ENCODE measurements around the gene KAZN. TPM values are rescaled to one million over a fixed set of nuclear protein-coding genes. Genes with fewer than 3 reads are reported as not detected.
"Not testable (repeated sequence)": the region's sequence is repeated elsewhere in the genome, so short reads cannot be mapped to it uniquely, and the experiment has no call there.

KAZN gene
- total RNA-seq, 1 experiment from 2014 or later: 2.7 TPM

DNA sequence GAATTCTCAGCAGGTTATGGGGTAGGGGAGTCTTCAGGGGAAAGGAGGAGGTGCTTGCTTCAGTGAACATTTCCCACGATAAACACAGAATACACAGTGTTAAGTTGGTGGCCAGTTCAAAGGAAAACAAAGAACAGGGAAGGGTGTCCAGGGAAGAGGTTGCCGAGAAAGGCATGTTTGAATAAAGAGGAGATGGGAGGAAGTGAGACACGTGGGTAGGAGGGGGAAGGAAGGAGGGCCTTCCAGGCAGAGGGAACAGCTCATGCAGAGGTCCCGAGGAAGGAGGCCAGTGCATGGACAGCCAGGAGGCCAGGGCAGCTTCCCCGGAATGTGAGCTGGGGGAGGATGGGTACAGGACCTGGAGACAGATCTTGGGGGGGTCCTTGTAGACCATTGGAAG, 424.7 kb downstream of the KAZN start:
- peak; percentile 46 for DNase-seq (ENCODE audit: low read depth)

DNA sequence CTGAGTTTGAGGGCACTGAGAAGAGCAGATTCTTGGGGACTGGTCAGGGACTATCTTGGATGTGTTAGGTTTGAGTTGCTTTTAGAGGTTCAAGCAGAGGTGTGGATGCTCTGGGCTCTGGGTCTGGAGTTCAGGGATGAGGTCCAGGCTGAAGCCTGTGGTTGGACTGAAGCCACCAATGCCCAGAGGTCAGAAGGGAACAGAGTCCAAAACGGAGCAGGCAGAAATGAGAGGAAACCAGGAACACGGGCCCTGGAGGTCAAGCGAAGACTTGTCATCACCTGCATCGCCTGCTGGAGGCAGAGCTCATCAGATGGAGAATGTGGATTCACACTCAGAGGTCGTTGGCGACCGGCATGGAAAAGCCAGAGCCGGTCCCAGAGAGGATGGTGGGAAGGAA, 425.5 kb downstream of the KAZN start:
- DNase-seq (ENCODE audit: low read depth): no peak

DNA sequence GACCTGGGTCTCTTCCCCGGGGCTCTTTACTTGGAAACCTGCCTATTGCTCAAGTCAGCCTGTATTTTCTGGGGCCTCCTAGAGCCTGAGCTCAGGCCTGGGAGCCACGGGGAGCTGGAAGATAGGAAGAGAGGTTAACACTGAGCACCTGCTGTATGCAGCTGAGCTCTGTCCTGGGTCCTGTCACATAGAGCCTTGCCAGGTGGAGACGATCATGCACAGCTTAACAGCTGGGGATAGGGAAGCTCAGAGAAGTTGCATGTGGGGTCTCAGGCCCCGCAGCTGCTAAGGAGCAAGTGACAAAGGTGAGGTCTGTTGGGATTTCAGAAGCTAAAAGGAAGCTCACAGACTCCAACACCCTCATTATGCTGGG, 427.6 kb downstream of the KAZN start:
- DNase-seq (ENCODE audit: low read depth): no peak

DNA sequence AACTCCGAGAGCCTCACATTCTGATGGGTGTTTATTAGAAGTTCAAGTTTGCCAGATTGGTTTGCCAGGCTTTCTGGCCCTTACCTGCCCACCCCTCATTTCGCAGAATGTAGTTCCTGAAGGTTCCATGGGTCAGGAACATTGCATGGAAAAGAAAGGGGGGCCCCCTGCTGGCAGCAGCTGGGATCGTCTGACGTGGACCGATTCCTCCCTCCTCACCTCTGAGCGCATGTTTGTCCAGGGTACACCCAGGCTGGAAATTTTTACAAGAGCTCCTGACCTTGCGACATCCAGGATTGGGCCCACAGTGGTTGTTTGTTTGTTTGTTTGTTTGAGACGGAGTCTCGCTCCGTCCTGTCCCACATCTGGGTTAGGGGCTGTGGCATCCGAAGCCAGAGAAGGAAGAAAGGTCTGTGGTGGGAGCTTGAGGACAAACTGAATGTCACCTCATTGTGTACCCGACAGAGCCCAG, 429.1 kb downstream of the KAZN start:
- DNase-seq (ENCODE audit: low read depth): peak; percentile 63

DNA sequence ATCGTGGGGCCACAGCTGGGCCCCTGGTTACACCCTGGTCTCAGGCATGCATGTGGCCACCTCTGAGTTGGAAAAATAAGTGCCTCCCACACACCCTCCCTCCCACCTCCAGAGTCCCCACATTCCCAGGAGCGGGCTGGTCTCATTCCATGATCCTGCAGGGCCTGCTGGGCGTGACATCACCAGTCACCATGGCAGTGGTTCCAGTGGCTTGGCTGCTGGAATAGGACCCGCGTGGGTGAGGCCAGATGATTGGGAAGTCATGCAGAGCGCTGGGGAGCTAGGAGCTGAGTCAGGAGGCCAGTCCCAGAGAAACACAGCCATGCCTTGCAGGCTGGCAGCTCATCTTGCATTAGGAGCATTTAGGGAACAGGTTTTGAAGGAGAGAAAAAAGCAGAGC, 429.6 kb downstream of the KAZN start:
- peak; percentile 39 for DNase-seq (ENCODE audit: low read depth)

DNA sequence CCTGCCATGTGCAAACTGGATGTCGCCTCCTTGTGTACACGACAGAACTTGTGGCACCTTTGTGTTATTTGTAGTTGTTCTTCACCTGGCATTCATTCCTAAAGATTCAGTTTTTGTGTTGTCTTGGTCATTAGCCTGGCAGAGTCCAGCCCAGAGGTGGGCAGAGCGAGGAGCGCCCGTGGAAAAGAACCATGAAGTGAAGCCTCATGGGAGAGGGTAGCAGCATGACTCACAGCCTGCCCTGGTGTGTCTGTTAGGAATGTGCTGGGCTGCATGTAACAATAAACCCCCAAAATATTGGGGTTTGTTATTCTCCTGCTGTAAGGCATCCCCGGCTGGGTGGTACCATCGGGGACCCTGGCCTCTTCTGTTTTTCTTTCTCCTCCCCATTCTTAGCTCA, 430.1 kb downstream of the KAZN start:
- DNase-seq (ENCODE audit: low read depth): no peak

DNA sequence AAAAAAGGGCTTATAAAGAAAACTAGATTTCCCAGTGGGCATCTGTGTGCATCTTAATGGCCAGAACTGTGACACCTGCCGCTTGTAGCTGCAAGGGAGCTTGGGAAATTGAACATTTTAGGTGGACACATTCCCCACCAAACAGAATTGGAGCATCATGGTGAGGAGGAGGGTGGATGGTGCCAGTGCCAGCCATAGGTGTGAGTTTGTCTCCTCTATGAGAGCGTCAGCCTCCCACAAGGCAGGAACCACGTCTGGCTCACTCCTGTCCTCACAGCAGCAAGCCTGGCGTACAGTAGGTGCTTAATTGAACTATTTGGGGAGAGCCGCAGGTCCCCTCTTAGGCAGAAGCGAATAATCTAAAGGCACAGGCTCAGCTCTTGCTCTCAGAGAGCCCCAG, 430.6 kb downstream of the KAZN start:
- no peak for DNase-seq (ENCODE audit: low read depth)

DNA sequence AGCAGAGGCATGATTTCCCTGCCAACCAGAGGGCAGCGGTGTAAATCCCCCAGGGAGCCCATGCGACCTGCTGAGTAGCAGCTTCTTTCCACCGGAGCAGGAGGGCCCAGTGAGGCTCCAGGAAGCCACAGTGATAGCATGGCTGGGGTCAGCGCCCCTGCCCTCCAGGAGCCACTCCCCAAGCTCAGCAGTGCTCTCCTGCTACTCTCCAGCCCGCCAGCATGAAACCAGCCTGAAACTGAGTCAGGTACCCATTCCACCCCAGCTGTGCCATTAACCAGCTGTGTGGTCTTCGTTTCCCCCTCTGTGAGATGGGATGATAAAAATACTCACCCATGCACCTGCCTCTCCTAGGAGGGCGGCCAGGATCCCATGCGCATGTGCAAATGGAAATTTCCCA, 431.3 kb downstream of the KAZN start:
- no peak for DNase-seq (ENCODE audit: low read depth)

DNA sequence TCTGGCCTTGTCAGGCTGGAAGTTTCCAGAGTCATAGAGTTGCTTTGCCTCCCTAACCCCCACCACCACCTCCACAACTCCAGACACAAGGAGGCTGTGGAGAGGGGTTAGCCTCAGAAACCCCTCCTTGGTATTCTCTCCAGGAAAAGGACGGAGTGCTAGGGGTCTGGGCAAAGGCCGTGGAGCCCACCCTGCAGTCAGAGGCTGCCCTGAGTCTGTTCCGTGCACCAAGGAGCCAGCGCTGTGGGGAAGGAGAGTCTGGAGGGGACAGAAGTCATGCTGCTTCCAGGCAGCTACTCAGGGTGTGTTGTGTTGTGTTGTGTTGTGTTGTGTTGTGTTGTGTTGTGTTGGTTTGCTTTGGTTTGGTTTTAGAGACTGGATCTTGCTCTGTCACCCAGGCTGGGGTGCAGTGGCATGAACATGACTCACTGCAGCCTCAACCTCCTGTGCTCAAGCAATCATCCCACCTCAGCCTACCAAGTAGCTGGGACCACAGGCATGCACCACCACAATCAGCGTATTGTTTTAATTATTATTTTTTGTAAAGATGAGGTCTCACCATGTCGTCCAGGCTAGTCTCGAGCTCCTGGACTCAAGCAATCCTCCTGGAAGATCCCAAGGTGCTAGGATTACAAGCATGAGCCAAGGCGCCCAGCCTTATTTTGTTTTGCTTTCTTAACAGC, 432.9 kb downstream of the KAZN start:
- peak; percentile 72 for DNase-seq (ENCODE audit: low read depth)

DNA sequence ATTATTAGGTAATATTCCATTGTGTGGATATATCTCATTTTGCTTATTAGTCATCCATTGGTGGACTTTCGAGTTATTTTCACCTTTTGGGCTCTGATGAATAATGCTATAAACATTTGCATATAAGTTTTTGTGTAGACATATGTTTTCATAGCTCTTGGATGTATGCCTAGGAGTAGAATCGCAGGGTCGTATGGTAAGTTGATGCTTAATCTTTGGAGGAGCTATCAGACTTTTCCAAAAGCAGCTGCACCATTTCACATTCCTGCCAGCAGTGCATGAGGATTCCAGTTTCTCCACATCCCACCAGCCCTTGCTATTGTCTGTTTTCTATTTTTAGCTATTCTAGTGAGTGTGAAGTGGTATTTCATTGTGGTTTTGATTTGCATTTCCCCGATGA, 434.8 kb downstream of the KAZN start:
- peak; percentile 32 for DNase-seq (ENCODE audit: low read depth)

DNA sequence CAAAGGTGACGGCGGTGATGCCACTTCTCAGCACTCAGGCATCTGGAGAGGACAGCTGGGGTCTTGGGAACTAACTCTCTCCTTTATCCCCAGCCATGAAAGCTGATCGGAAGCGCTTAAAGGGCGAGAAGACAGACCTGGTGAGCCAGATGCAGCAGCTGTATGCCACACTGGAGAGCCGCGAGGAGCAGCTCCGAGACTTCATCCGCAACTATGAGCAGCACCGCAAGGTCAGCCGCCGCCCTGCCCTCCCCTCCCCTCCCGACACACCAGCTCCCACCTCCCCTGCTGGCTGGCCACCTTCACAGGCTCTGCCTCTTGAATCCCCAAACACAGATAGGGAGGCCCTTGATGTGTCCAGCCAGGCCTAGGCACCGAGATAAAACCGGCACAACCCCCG, 436.2 kb downstream of the KAZN start:
- no peak for DNase-seq (ENCODE audit: low read depth)

DNA sequence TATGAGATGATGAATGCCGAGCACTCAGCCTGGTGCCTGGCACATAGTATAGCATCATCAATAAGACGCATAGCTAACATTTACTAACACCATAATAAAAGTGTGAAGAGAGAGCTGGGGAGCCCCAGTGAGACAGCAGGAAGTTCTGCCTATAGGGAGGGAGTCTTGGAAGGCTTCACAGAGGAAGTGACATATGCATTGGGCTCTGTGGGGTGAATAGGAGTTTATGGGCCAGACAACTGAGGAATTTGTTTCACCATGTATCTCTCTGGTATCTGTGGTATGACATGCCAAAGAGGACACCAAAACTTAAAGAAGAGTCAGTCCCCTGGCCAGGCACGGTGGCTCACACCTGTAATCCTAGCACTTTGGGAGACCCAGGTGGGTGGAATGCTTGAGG, 436.8 kb downstream of the KAZN start:
- DNase-seq (ENCODE audit: low read depth): no peak

DNA sequence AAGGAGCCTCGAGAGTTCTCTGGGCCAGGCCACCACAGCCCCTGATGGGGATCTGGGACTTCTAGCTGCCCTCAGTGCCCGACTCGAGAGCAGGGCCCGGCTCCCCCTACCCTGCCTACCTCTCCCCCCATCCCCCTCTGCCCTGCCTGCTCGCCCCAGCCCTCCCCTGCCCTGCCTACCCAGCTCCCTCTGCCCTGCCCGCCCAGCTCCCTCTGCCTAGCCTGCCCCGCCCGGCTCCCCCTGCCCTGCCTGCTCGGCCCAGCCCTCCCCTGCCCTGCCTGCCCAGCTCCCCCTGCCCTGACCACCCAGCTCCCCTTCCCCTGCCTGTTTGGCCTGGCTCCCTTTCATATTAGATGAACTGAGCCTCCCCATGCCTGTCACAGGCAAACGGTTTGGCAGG, 437.6 kb downstream of the KAZN start:
- DNase-seq (ENCODE audit: low read depth): no peak

DNA sequence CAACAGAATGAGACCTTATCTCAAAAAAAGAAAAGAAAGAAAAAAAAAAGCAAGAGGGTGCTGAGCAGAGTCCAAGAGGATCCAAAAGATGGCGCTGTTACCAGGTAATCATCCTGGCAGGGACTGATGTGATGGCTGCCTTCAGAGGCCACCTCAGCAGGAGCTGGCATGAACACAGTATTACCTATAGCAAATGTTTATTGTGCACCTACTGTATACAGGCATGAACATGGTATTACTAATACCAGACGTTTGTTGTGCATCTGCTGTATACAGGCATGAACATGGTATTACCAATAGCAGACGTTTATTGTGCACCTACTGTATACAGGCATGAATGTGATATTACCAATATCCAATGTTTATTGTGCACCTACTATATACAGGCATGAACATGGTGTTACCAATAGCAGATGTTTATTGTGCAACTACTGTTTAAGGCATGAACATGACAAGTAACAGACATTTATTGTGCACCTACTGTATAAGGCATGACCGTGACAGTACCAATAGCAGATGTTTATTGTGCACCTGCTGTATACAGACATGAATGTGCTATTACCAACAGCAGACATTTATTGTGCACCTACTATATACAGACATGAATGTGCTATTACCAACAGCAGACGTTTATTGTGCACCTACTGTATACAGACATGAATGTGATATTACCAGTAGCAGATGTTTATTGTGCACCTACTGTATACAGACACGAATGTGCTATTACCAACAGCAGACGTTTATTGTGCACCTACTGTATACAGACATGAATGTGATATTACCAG, 439.9 kb downstream of the KAZN start:
- DNase-seq (ENCODE audit: low read depth): peak; percentile 54

DNA sequence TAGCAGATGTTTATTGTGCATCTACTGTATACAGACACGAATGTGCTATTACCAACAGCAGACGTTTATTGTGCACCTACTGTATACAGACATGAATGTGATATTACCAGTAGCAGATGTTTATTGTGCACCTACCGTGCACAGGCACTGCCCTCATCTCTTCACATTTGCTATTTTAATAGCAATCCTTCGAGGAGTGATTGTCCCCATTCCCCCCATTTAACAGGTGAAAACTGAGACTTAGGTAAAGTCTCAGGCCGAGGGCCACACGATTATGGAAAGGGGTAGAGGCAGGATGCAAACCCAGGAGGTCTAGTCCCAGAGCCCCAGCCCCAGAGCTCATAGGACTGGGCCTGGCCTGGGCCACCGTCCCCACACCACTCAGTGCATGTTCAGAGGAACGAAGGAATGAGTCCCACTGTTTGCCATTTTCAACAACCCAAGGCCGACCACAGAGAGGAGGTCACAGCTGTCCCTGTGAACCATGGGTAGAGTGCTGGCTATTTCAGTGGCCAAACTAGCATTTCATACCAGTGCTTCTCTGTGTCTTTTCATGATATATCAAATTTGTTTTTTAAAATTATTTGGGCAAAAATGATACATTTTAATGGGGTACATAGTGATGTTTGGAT, 440.6 kb downstream of the KAZN start:
- no peak for DNase-seq (ENCODE audit: low read depth)

DNA sequence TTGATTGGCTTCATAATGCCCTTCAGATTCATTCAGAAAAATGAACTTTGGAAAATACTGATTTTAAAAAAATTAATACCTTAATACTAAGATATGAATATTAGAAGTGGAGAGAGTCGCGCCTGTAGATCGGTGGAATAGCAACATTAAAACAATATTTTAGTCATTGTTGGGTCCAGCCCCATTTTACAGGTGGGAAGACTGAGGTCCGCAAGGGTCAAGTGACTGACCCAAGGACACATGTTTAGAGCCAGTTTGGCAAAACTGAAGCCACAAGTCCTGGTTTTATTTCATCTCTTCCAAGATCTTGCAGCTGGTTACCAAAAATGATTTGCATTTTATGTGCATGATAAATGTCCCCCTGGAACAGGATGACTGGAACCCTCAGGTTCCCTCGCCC, 441.4 kb downstream of the KAZN start:
- no peak for DNase-seq (ENCODE audit: low read depth)

DNA sequence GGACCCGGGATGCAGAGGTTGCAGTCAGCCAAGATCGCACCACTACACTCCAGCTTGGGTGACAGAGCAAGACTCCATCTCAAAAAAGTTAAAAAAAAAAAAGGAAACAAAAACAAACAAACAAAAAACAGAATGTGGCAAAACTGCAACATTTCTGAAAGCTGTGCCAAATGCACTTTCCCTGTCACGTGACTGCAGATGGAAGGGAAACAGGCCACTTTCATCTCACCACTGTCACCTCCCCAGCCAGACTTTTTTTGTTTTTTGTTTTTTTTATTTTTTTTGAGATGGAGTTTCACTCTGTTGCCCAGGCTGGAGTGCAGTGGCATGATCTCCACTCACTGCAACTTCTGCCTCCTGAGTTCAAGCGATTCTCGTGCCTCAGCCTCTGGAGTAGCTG, 442.2 kb downstream of the KAZN start:
- not testable (repeated sequence) for DNase-seq (ENCODE audit: low read depth)

DNA sequence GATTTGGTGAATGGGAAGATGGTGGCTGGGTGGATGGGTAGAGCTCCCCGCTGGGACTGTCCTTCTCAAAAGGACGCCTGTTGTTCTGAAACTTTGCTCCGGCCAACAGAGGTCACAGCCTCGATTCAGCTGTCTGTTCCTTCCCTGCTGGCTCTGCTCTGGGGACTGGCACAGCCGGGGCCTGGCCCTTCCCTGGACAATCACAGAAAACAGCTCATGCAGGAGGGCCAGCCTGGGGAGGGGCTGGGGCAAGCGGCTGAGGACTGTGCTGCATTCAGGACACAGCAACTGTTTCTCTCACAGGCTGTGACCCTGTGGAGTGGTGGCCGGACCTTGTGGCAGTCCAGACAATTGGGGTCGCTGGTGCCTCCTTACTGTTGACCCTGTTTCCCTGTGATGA, 444.4 kb downstream of the KAZN start:
- DNase-seq (ENCODE audit: low read depth): no peak

DNA sequence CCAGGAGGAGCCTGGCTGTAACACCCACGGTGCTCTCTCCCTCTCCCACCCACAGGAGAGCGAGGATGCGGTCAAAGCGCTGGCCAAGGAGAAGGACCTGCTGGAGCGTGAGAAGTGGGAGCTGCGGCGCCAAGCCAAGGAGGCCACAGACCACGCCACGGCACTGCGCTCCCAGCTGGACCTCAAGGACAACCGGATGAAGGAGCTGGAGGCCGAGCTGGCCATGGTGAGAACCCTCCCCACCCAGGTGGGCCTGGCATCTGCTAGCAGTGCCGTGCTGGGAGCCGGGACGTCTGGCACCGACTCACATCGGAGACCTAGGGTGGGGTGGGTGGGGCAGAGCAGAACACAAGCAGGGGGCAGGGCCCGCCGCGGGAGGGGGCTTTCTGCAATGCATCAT, 445.4 kb downstream of the KAZN start:
- DNase-seq (ENCODE audit: low read depth): no peak

DNA sequence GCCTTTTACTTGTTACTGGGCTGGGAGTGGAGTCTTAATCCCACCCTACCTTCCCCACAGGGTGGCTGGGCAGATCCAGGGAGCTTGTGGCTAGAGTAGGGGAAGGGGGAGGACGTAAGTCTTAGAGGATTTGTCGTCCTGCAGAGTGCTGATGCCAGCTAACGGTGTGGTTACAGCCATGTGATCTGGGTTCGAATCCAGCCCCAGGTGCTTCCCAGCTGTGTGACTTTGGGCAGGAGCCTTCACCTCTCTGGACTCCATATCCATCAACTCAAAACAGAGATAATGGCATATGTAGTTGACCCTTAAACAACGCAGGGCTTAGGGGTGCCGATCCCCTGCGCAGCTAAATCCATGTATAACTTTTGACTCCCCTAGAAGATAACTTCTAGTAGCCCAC, 446.6 kb downstream of the KAZN start:
- DNase-seq (ENCODE audit: low read depth): no peak

DNA sequence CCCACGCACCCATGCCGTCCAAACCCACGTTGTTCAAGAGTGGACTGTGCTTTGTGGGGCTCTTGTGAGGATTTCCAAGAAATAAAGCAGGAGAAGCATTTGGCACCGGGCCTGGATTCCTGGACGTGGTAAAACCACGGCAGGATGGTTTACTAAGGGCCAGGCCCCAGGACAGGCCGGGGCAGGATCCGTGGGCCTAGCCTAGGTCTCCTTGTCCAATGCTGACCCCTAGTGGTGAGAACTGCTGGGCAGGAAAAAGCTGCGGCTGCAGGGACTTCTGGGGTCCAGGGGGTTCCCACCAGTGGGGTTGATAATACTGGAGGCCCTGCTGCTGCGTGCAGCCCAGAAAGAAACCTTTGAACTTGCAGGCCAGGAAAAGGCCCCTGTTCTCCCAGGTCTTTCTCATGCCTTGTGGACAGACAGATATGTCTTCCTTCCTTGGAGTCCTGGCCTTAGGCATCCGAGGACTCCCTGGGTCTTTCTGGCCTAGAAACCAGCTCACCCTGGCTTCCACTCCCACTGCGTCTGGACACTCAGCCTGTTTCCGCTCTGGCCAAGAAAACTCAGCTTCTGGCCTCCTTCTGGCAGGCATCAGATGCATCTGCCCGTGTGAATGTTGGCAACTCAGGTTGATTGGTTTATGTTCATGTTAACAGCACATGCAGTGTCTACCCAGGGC, 448.1 kb downstream of the KAZN start:
- DNase-seq (ENCODE audit: low read depth): peak; percentile 56

DNA sequence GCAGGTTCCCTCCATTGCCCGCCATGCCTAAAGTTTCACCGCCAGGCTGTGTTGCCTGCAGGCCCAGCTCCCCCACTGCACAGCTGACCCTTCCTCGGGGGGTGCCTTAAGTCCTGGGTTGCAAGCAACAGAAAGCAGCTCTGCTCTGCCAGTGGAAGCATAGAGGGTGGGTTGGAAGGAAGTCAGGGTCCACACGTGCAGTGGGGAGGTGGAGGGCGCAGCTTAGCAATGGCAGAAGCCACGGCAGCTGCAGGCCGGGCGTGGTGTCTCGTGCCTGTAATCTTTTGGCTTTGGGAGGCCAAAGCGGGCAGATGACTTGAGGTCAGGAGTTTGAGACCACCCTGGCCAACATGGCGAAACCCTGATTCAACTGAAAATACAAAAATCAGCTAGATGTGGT, 448.8 kb downstream of the KAZN start:
- no peak for DNase-seq (ENCODE audit: low read depth)
